Tibial artery (tissue), 4 donors: ENCODE measurements around the gene PDCD1.
"Not testable (repeated sequence)": the region's sequence is repeated elsewhere in the genome, so short reads cannot be mapped to it uniquely, and the experiment has no call there.

Experiments
- DNase-seq, 2 donors: peaks; one replicate each; pipeline ENCODE4 v3.0.0-alpha.2; 2019
- H3K27ac ChIP-seq, 2 donors: fragments of 200-600 bp; sonication (generic) in 1 of 2; 1 replicate in 1 of 2; 2 replicates in 1 of 2; pipeline ENCODE4 v1.5.1; 2018 to 2019; ENCODE audit warnings: mild to moderate bottlenecking in 1 of 2
- H3K27me3 ChIP-seq, 2 donors: fragments of 200-600 bp; sonication (generic) in 1 of 2; one replicate each; pipeline versions ENCODE4 v1.5.1 to v1.6.0; 2016 to 2019
- H3K36me3 ChIP-seq, 3 donors: fragments of 200-600 bp; sonication (generic) in 2 of 3; one replicate each; pipeline ENCODE4 v1.5.1; 2016 to 2019; ENCODE audit warnings: mild to moderate bottlenecking in 2 of 3
- H3K4me1 ChIP-seq, 4 donors: fragments of 200-600 bp; sonication (generic) in 2 of 4; 1 replicate in 3 of 4; 2 replicates in 1 of 4; pipeline ENCODE4 v1.5.1; 2016 to 2019
- H3K4me3 ChIP-seq, 2 donors: fragments of 200-600 bp; sonication (generic) in 1 of 2; 1 replicate in 1 of 2; 2 replicates in 1 of 2; pipeline ENCODE4 v1.5.1; 2018 to 2019; ENCODE audit warnings: mild to moderate bottlenecking in 2 of 2
- H3K9me3 ChIP-seq, 3 donors: fragments of 200-600 bp; sonication (generic) in 1 of 3; one replicate each; pipeline ENCODE4 v1.5.1; 2016 to 2019
- intact Hi-C: fragments of 100-400 bp; cut with DNase I; formaldehyde crosslinking; loops from one replicate; pipeline ENCODE4 v1.15.0; 2023; ENCODE audit warnings: low total_unique reads
- TF ChIP-seq, protein P1 (sequence below), 2 experiments: fragments of 200-600 bp in 1 of 2; fragments of 450-650 bp in 1 of 2; IDR thresholded peaks; one replicate each; pipeline ENCODE4 v1.5.1; 2017 to 2019; ENCODE audit warnings: antibody characterized with exemption in 2 of 2, mild to moderate bottlenecking in 1 of 2, moderate library complexity in 1 of 2

Gene PDCD1

DNA sequence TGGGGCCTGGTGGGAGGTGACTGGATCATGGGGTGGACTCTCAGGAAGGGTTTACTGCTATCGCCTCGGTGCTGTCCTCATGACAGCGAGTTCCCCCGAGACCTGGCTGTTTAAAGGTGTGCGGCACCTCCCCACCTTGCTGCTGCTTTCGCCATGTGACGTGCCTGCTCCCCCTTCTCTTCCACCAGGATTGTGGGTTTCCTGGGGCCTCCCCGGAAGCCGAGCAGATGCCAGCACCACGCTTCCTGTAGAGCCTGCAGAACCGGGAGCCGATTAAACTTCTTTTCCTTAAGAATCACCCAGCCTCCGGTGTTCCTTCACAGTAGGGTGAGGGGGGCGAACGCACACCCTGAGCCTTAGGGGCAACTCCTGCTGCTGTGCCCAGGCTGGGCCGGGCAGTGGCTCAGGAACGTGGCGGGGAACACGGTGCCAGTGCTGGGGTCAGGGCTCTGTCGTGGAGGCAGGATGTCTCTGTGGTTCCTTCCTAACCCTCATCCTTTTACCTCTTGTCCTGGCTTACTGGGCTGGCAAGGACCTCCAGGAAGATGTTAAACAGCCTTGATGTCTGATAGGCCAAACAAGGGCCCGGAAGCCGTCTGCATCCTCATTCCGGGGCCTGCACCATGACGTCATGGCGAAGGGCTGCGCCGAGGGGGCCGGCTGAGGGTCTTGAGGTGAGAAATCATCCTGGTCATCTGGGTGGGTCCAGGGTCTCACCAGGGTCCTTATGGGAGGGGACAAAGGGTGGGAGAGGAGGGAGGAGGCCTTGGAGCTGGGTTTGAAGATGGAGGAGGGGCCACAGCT is 37.0 kb downstream of the PDCD1 start:
- Histone ChIP-seq H3K27me3 (peaks cover 0 to 54% of the 10 kb centered on the region in 2 donors), H3K4me3 (no peak overlapping the region), H3K27ac (no peak overlapping the region), H3K4me1 (no peaks in the 10 kb centered on the region), H3K9me3 (peaks cover 0 to 6% (median 6%) of the 10 kb centered on the region in 3 donors), H3K36me3 (no peaks in the 10 kb centered on the region)
- TF ChIP-seq, protein P1, sequence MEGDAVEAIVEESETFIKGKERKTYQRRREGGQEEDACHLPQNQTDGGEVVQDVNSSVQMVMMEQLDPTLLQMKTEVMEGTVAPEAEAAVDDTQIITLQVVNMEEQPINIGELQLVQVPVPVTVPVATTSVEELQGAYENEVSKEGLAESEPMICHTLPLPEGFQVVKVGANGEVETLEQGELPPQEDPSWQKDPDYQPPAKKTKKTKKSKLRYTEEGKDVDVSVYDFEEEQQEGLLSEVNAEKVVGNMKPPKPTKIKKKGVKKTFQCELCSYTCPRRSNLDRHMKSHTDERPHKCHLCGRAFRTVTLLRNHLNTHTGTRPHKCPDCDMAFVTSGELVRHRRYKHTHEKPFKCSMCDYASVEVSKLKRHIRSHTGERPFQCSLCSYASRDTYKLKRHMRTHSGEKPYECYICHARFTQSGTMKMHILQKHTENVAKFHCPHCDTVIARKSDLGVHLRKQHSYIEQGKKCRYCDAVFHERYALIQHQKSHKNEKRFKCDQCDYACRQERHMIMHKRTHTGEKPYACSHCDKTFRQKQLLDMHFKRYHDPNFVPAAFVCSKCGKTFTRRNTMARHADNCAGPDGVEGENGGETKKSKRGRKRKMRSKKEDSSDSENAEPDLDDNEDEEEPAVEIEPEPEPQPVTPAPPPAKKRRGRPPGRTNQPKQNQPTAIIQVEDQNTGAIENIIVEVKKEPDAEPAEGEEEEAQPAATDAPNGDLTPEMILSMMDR (IDR thresholded peaks at IDR 0.05), result no peak
- intact Hi-C loops, result no loop called here
- DNase-seq, result peak in 1 of 2 donors; percentile 59

- peak in 1 of 2 donors; percentile 62 for DNase-seq
- H3K27ac ChIP-seq, result no peak overlapping the region
- no peaks in the 10 kb centered on the region for H3K9me3 ChIP-seq
- TF ChIP-seq, protein P1 (IDR thresholded peaks at IDR 0.05), result no peak
- peaks cover 0 to 60% of the 10 kb centered on the region in 2 donors for H3K27me3 ChIP-seq
- no peaks in the 10 kb centered on the region for H3K4me1 ChIP-seq
- intact Hi-C loops, result no loop called here
- H3K4me3 ChIP-seq, result no peak overlapping the region
- no peaks in the 10 kb centered on the region for H3K36me3 ChIP-seq
These were observed 37.9 kb downstream of the PDCD1 start for GRCh38 chr2:241820625-241821384.

DNA sequence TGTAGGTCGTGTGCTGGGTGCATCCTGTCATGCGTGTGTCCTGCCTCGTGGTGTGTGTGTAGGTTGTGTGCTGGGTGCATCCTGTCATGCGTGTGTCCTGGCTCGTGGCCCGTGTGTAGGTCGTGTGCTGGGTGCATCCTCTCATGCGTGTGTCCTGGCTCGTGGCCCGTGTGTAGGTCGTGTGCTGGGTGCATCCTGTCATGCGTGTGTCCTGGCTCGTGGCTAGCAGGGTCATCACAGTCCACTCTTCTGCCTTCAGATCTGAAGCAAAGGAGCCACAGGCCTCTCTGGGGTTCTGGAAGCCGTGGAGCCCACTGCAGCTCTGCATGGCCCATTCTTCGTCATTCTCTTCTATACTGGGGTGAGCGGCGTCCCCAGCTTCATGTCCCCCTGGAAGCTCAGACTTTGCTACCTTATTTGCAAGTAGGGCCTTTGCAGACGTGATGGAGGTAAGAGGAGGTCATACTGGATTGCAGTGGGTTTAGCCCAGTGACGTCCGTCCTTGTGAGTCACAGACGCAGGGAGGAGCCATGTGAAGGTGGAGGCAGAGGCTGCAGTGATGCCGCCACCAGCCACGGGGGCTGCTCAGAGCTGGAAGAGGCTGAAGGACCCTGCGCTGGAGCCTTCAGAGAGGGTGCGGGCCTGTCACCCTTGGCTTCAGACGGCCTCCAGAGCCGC is 38.6 kb downstream of the PDCD1 start:
- H3K4me3 ChIP-seq, intact Hi-C loops, H3K36me3 ChIP-seq, H3K4me1 ChIP-seq, H3K27ac ChIP-seq, H3K9me3 ChIP-seq: not testable (repeated sequence)
- H3K27me3 ChIP-seq, result peaks cover 0 to 67% of the 10 kb centered on the region in 2 donors
- peak; percentile 16 to 50 for DNase-seq

GRCh38 chr2:241818943-241819270 is 39.8 kb downstream of the PDCD1 start:
- peak in 1 of 2 donors; percentile 37 for DNase-seq
- intact Hi-C loops, result no loop called here
- H3K9me3 ChIP-seq, result no peaks in the 10 kb centered on the region
- H3K4me1 ChIP-seq, result no peaks in the 10 kb centered on the region
- H3K4me3 ChIP-seq, result no peak overlapping the region
- H3K27ac ChIP-seq, result no peak overlapping the region
- H3K36me3 ChIP-seq, result no peaks in the 10 kb centered on the region
- H3K27me3 ChIP-seq, result peaks cover 0 to 72% of the 10 kb centered on the region in 2 donors
- TF ChIP-seq, protein P1 (IDR thresholded peaks at IDR 0.05), result no peak

- Histone ChIP-seq H3K4me1 (no peaks in the 10 kb centered on the region), H3K4me3 (no peak overlapping the region), H3K36me3 (no peaks in the 10 kb centered on the region), H3K9me3 (no peaks in the 10 kb centered on the region), H3K27me3 (peaks cover 0 to 74% of the 10 kb centered on the region in 2 donors), H3K27ac (no peak overlapping the region)
- intact Hi-C loops, result no loop called here
- TF ChIP-seq, protein P1 (IDR thresholded peaks at IDR 0.05), result no peak
- DNase-seq, result peak; percentile 10 to 60
These were observed 40.3 kb downstream of the PDCD1 start for GRCh38 chr2:241818229-241818942.

GRCh38 chr2:241817821-241818215 is 40.9 kb downstream of the PDCD1 start:
- DNase-seq, H3K9me3 ChIP-seq, H3K36me3 ChIP-seq, intact Hi-C loops, H3K27ac ChIP-seq, H3K4me3 ChIP-seq, H3K4me1 ChIP-seq: not testable (repeated sequence)
- peaks cover 0 to 79% of the 10 kb centered on the region in 2 donors for H3K27me3 ChIP-seq
